Activated CD4-positive, alpha-beta T cell treated with anti-CD3 and anti-CD28 coated beads, Interleukin-2, amount 50 U/mL, for 1 hour (primary cell): ENCODE data around the gene CRYBG2.
"Not testable (repeated sequence)": the region's sequence is repeated elsewhere in the genome, so short reads cannot be mapped to it uniquely, and the experiment has no call there.

Experiments
- DNase-seq: peaks from one replicate; pipeline ENCODE4 v3.0.0-alpha.2; 2020

CRYBG2 gene

DNA sequence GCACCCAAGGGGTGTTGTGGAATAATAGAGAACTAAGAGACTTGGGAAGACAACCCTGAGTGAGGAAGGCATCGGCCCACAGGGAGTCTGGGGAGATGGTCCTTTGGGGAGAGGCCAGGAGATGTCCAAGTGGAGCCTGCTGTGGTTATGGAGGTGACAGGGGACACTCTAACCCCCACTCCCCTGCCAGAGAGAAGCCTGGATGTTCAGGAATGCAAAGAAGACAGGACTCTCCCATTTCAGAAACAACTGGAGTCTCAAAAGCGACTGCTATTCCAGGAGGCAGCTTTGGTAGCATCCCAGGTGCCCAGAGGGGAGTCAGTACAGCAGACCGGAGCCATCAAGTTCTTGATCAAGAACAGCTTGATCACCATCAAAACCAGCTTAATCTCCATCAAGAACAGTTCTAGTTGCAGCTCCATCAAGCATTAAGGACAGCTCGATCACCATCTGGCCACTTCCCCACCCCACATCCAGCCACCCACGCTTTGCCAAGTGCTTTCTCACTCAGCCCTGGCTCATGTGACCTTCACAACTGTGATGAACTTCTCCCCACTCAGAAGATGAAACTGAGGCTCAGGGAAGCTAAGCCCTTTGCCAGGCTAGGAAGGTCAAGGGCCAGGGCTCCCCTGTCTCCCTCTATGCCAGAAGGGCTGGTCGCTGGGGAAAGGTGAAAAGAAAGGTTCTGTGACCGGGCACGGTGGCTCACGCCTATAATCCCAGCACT lies 35.4 kb downstream of the CRYBG2 start:
- DNase-seq: no peak

DNA sequence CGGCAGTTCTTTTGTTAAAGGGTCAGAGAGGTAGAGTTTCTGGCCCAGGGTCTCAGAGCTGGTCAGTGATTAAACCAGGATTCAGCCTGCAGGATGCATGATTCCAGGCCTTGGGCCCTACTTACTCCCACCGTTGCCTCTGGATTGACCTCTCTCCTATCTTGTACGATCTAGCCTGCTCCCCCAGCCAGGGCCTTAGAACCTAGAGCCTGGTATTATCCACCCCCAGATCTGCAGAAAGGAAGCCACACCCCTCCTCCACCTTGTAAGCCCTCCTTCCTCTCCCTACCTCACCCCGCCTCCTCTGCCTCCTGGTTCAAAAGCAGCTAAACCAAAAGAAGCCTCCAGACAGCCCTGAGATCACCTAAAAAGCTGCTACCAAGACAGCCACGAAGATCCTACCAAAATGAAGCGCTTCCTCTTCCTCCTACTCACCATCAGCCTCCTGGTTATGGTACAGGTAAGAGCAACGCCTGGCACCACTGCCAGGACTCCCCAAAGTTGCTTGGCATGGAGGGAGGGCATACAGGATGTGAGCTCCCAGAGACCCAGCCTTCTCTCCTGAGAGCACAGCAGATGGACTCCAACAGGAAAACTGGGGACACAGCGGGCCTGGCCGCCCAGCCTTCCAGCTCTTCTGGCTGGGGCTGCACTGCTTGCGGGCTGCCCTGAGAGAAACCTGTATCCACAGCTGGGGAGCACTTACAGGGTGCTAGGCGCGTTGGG lies 36.2 kb downstream of the CRYBG2 start, which contains the start of gene CD52:
Gene CD52, plus strand, starts transcription at position 347 of the 726 bp plus-strand sequence. Its CDS starts 60 bp downstream, at position 407.
- peak; percentile 76 for DNase-seq

DNA sequence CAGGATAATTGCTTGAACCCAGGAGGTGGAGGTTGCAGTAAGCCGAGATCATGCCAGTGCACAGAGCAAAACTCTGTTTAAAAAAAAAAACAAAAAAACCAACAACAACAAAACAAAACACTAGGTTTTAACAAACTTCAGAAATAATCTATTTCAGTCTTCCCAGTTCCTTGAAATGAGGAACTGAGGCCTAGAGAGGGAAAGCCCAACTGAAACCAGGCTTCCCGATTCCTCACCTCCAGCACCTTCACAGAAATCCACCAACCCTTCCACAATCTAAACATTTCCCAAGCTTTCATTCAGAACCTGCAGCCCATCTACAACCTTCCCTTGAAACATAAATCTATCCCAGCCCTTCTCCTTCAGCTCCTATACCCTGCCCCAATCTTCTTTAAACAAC lies 36.8 kb downstream of the CRYBG2 start:
- no peak for DNase-seq

DNA sequence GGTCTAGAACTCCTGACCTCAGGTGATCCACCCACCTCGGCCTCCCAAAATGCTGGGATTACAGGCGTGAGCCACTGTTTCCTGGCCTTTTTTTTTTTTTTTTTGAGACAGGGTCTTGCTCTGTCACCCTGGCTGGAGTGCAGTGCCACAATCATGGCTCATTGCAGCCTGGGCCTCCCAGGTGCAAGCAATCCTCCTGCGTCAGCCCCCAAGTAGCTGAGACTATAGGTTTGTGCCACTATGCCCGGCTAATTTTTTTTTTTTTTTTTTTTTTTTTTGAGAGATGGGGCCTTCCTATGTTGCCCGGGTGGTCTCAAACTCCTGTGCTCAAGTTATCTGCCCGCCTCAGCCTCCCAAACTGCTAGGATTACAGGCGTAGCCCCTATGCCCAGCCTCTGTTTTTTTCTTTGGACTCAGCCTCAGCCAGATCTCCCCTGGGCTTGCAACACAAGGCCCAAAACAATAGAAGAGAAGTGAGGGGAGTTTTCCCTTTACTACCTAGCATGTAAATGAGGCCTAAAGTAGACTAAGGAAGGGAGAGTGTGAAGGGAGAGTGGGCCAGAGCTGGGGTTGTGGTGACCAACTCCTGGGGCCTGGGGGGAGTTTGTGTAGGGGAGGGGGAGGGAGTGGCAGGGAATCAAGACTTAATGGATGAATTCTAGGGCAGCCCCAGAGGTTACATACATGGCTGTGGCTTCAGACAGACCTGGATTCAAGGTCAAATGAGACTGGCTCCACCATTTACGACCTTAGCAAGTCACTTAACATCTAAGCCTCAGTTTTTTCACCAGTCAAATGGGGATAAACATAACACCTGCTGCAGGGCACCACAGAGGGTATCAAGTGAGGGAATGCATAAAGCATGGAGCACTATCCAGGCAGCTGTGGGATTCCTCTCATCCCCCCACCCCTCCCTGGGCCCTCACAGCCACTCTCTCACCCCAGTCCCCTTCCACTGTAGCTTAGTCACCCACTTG lies 37.8 kb downstream of the CRYBG2 start:
- DNase-seq: no peak

DNA sequence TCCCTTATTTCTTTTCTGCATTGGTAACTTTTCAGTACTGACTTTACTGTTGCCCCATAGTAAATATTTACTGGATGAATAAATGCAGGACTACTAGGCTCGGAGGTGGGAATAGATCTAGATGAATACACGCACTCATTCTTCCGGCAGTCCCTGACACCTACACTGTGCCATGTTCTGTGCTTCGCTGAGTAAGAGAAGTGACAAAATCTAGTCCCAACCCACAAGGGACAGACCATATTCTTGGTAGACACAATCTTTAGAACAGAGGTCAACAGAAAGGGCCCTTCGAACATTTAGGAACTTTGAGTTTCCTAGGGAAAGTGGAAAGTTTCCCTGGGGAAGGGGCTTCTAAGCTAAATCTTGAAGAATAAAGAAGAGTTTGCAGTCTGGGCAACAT lies 39.4 kb downstream of the CRYBG2 start:
- no peak for DNase-seq

- not testable (repeated sequence) for DNase-seq
Measured at GRCh38 chr1:26307966-26308899, 45.7 kb downstream of the CRYBG2 start.

GRCh38 chr1:26307363-26307781 lies 46.6 kb downstream of the CRYBG2 start:
- no peak for DNase-seq

GRCh38 chr1:26306290-26307229 lies 47.4 kb downstream of the CRYBG2 start, which contains the start of gene UBXN11:
TSS of gene UBXN11 (minus strand) at chr1:26306636. CDS start at chr1:26302883, 3,753 bp downstream.
- DNase-seq: peak; percentile 90

- no peak for DNase-seq
Measured at GRCh38 chr1:26305667-26306289, 48.2 kb downstream of the CRYBG2 start.

GRCh38 chr1:26302733-26303405 lies 51.1 kb downstream of the CRYBG2 start:
- DNase-seq: no peak

- no peak for DNase-seq
Measured at GRCh38 chr1:26300578-26301275, 53.2 kb downstream of the CRYBG2 start.

DNA sequence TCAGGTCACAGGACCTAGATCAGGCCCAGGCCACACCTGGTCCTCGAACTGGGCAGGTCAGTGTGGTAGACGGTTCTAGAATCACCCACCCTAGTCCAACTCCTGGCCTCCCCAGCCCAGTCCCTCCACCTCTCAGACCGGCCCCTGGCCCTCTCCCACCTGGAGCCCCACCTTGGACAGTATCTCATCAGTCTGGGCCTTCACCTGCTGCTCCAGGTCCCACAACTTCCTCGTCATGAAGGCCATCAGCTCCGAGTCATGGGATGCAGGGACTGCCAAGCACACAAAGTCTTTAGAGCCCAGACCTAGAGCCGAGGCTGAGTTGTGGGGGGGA lies 56.2 kb downstream of the CRYBG2 start:
- no peak for DNase-seq

- DNase-seq: no peak
Measured at GRCh38 chr1:26297057-26297790, 56.7 kb downstream of the CRYBG2 start.

- no peak for DNase-seq
Measured at GRCh38 chr1:26296340-26297056, 57.4 kb downstream of the CRYBG2 start.

DNA sequence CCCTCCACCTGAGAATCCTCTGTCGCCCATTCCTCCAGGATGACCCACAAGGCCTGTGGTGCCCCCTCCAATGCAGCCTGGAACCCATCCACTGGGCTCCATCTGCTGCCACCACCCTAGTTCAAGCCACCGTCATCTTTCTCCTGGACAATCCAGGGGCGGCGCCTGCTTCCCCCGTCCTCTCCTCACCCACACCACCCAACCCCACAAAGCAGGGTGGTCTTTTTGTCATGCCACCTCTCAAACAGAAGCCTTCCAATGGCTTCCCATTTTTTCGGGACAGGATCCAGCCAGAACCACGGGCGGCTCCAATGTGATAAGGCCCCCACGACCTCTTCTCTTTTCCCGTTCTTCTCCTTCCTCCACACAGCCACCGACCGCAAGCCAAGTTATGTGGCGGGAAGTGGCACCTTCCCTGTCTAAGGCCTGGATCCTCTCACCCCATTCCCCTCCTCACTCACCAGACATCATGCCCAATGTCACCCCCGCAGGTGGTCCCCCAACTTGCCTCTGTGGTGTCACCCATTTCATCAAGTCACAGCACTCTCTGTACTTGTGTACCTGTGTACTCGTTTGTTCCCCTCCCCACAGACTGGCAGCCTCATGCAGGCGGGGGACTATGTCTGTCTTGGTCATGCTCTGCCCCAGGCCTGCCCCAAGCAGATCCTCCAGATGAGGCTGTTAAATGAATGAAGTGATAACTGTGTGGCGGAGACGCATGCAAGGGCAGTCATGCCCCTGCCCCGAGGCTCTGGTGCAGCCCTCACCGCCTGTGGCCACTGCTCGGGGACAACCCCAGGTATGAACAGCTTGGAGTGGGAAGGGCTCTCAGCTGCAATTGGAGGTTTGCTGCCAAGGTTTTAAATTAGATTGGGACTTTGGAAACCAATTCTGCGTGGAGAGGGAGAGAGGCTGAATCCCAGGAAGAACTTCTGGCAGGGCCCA lies 58.5 kb downstream of the CRYBG2 start:
- no peak for DNase-seq

GRCh38 chr1:26293911-26294463 lies 59.9 kb downstream of the CRYBG2 start:
- no peak for DNase-seq
